C4-2B (cell line): ENCODE data around the gene PSEN1.

Experiments
- CTCF ChIP-seq: fragments of 450-650 bp; conservative IDR thresholded peaks from 2 replicates; pipeline ENCODE4 v1.5.1; 2017; ENCODE audit warnings: mild to moderate bottlenecking
- ZFX ChIP-seq: fragments of 450-650 bp; IDR thresholded peaks from 2 replicates; pipeline ENCODE4 v1.6.1; 2017

- no peak for TF ChIP-seq CTCF
- no peak for TF ChIP-seq ZFX
Measured at GRCh38 chr14:73269729-73270531, 133.6 kb downstream of the PSEN1 start.
